Mucosa of descending colon (tissue), 3 donors: ENCODE results near the gene NR2F6. TPM values are rescaled to one million over a fixed set of nuclear protein-coding genes. Genes with fewer than 3 reads are reported as not detected.
A peak's percentile ranks its signal among the peaks of the same experiment; 100 is the strongest.

Experiments used
- ATAC-seq: fragments of 200-7000 bp; cut with Tn5 transposase; one replicate; pipeline ENCODE4 v1.9.1; 2020; ENCODE audit warnings: mild to moderate bottlenecking, moderate library complexity
- DNase-seq, 3 donors: peaks; one replicate each; pipeline ENCODE4 v3.0.0-alpha.2; 2020
- H3K36me3 ChIP-seq: fragments of 200-600 bp; one replicate; pipeline ENCODE4 v1.8.0; 2021; ENCODE audit warnings: low read depth, mild to moderate bottlenecking
- H3K4me1 ChIP-seq: fragments of 200-600 bp; one replicate; pipeline ENCODE4 v1.8.0; 2021; ENCODE audit warnings: low read depth, mild to moderate bottlenecking
- H3K4me3 ChIP-seq: fragments of 200-600 bp; one replicate; pipeline ENCODE4 v1.8.0; 2021; ENCODE audit warnings: mild to moderate bottlenecking
- H3K9me3 ChIP-seq: fragments of 200-600 bp; one replicate; pipeline ENCODE4 v1.8.0; 2021; ENCODE audit warnings: mild to moderate bottlenecking
- CTCF ChIP-seq: fragments of 200-600 bp; IDR thresholded peaks from one replicate; pipeline ENCODE4 v1.8.0; 2022; ENCODE audit warnings: antibody characterized with exemption, mild to moderate bottlenecking
- intact Hi-C, 2 donors: fragments of 100-400 bp; cut with DNase I in 1 of 2; cut with micrococcal nuclease in 1 of 2; formaldehyde crosslinking; loops; one replicate each; pipeline versions ENCODE4 v1.11.0 to v1.11.1; 2022; cut with DNase I, micrococcal nuclease
- total RNA-seq, 3 donors: library from RNA; stranded (reverse); fragmentation: NEBNext Ultra II Directional in 2 of 3; extraction: Animal tissue kit (Norgen Biotek cat#: 25700) in 2 of 3; gene quantifications; one replicate each; pipeline versions ENCODE4 v1.2.1 to v1.2.4, GENCODE V29; 2021 to 2023
- donor health status: DM: no; HTN: no; CAD: no; lungs with moderate emphysema.
- donor health status: DM: no; HTN: no; CAD: no.
- donor health status: DM: no; HTN: yes; CAD: no.

The NR2F6 gene
- total RNA-seq, 3 donors from 2014 or later = 103 to 157 (median 140) TPM

GRCh38 chr19:17266975-17267788, 21.5 kb upstream of the NR2F6 start, which contains the start of gene BABAM1:
TSS of gene BABAM1 (plus strand) at chr19:17267443. CDS start at chr19:17268807, 1,364 bp downstream.
- Histone ChIP-seq H3K9me3 (no peaks in the 10 kb centered on the region), H3K36me3 (peaks cover 5% of the 10 kb centered on the region), H3K4me1 (peaks cover 7% of the 10 kb centered on the region), H3K4me3 (peak within 1 kb of the TSS; percentile 66)
- DNase-seq (peak; percentile 92 to 98 (median 93)), ATAC-seq (peak; percentile 98)
- no peak for TF ChIP-seq CTCF
- intact Hi-C loops = no loop called here

DNA sequence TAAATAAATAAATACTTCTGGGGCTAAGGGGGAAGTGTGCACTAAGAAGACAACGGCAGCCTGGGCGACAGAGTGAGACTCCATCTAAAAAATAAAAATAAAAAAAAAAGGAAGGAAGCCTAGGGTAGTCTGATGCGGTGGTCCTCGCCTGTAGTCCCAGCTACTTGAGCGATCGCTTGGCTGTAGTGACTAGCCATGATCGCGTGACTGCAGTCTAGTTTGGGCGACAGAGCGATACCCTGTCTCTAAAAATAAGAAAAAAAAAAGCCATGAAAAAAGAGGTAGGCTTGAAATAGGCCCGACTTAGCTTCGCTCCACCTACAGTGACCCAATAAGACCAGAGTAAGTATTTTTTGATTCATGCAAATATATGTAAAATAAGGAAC, 20.9 kb upstream of the NR2F6 start:
- ATAC-seq = no peak
- intact Hi-C loops = no loop called here

GRCh38 chr19:17266026-17266425, 20.3 kb upstream of the NR2F6 start:
- Histone ChIP-seq H3K36me3 (peaks cover 5% of the 10 kb centered on the region), H3K4me1 (peaks cover 7% of the 10 kb centered on the region), H3K9me3 (no peaks in the 10 kb centered on the region), H3K4me3 (no peak overlapping the region)
- ATAC-seq (no peak), DNase-seq (no peak)
- TF ChIP-seq CTCF = no peak
- intact Hi-C loops = no loop called here

More for the DNA sequence above, 20.9 kb upstream of the NR2F6 start:
- Histone ChIP-seq H3K9me3 (no peaks in the 10 kb centered on the region), H3K4me1 (peaks cover 7% of the 10 kb centered on the region), H3K4me3 (peak overlapping the region; percentile 66), H3K36me3 (peaks cover 5% of the 10 kb centered on the region)
- no peak for TF ChIP-seq CTCF
- DNase-seq = no peak

DNA sequence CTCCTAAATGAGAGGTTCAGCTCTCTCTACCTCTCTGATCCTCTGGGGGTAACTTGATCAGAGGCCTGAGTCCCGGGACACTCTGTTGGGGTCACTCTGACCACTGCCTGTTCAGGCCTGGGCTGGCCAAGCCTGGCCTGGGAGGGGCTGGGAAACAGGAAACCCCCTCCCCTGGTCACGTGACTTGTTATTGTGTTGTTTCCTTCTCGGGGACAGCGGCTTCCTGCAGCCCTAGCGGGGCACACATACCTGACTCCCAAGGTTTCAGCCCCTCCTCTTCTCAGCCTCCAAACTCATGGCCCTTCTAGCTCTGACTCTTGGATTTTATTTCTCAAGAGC, 18.9 kb upstream of the NR2F6 start, which contains the start of gene USHBP1:
TSS of gene USHBP1 (minus strand) at position 105 of the 339 bp plus-strand sequence. CDS start 446 bp downstream, outside the sequence.
- H3K4me3 ChIP-seq = no peak within 1 kb of the TSS
- intact Hi-C loops = no loop called here
- H3K36me3 ChIP-seq = peaks cover 5% of the 10 kb centered on the region
- H3K4me1 ChIP-seq = peaks cover 7% of the 10 kb centered on the region
- H3K9me3 ChIP-seq = no peaks in the 10 kb centered on the region
- ATAC-seq = no peak
- DNase-seq = peak in 1 of 3 donors; percentile 19
- no peak for TF ChIP-seq CTCF

DNA sequence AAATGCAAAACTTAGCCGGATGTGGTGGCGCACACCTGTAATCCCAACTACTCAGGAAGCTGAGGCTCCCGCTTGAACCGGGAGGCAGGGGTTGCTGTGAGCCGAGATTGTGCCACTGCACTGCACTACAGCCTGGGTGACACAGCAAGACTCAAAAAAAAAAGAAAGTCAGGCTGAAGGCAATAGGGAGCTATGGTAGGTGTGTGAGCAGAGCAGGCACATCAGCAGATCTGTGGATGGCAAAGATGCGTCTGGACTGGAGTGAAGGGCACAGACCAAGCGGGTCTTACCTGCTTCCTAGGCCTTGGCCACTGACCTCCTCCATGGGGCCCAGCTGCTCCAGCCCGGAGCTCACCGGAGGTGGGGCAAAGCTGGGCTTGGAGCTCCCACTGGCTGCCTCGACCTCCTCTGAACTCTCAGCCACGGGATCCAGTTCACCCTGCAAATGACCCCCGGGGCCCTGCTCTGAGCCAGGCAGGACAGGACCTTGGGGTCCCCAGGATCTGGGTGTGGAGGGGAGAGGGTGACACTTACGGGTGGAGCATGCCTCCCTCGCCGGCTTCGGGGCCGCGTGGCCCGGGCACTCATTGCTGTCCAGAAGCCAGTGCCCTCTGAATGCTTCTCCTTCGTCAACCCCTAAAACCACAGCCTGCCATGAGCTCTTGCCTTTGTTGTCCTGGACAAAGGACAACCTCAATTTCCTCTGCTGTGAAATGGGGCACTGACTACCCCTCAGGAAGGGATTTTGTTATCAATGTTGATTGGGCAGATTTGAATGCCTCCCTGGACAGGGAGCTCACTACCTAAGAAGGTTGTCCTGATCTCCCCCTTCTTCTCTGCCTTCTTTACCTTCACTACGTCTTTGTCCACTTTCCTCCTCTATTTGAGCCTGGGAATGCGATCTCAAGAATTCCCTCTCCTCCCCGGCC, 18.3 kb upstream of the NR2F6 start:
- no peak for TF ChIP-seq CTCF
- no peak for DNase-seq
- H3K9me3 ChIP-seq = no peaks in the 10 kb centered on the region
- H3K4me1 ChIP-seq = peaks cover 7% of the 10 kb centered on the region
- no peak for ATAC-seq
- peaks cover 5% of the 10 kb centered on the region for H3K36me3 ChIP-seq
- no peak overlapping the region for H3K4me3 ChIP-seq
- intact Hi-C loops = no loop called here
